Adrenal gland (tissue), 12 donors: ENCODE results near the gene SP7. TPM values are rescaled to one million over a fixed set of nuclear protein-coding genes. Genes with fewer than 3 reads are reported as not detected.

Source experiments
- DNase-seq, 7 donors: peaks; one replicate each; pipeline ENCODE4 v3.0.0-alpha.2; 2019 to 2020
- H3K27ac ChIP-seq, 5 donors: fragments of 200-600 bp; sonication (generic) in 4 of 5; 1 replicate in 3 of 5; 2 replicates in 2 of 5; pipeline versions ENCODE4 v1.5.1 to v1.8.0; 2016 to 2020; ENCODE audit warnings: mild to moderate bottlenecking in 1 of 5
- H3K27me3 ChIP-seq: fragments of 200-600 bp; 2 replicates; pipeline ENCODE4 v1.8.0; 2021
- H3K36me3 ChIP-seq, 2 donors: fragments of 200-600 bp; replicated peaks in 1 of 2; 1 replicate in 1 of 2; 2 replicates in 1 of 2; pipeline versions ENCODE4 v1.5.1 to v1.8.0; 2018 to 2022
- H3K4me1 ChIP-seq, 2 donors: fragments of 200-600 bp; replicated peaks in 1 of 2; 1 replicate in 1 of 2; 2 replicates in 1 of 2; pipeline versions ENCODE4 v1.5.1 to v1.8.0; 2018 to 2021
- H3K4me3 ChIP-seq, 4 donors: fragments of 200-600 bp; sonication (generic) in 3 of 4; one replicate each; pipeline ENCODE4 v1.5.1; 2016 to 2018
- H3K9me3 ChIP-seq, 3 donors: fragments of 200-600 bp; sonication (generic) in 1 of 3; replicated peaks in 1 of 3; 1 replicate in 2 of 3; 2 replicates in 1 of 3; pipeline versions ENCODE4 v1.5.1 to v1.8.0; 2016 to 2021
- POLR2A ChIP-seq, 2 donors: fragments of 450-650 bp; IDR thresholded peaks; one replicate each; pipeline ENCODE4 v1.6.1; 2017; ENCODE audit warnings: antibody characterized with exemption in 2 of 2, mild to moderate bottlenecking in 2 of 2, moderate library complexity in 1 of 2
- WGBS, 4 donors: extraction: QIAGEN DNeasy Blood & Tissue Kit in 2 of 4; methylation state at CpG; one replicate each; pipeline versions ENCODE4 v1.1.5 to v1.1.7; 2013 to 2017; 5-methylcytosine and 5-hydroxymethylcytosine counted together
- intact Hi-C, 2 donors: fragments of 100-400 bp; cut with DNase I; formaldehyde crosslinking; loops; one replicate each; pipeline versions ENCODE4 v1.14.1 to v1.15.0; 2022 to 2023
- polyA plus RNA-seq, 3 donors: library from polyadenylated mRNA; stranded (reverse); fragments of 200-250 nt in 2 of 3; fragments of 350-450 nt in 1 of 3; fragmentation: Illumina TruSeq in 1 of 3; extraction: RNeasy Lipid Tissue Mini Kit (QIAGEN cat#74804) in 1 of 3; gene quantifications; one replicate each; pipeline ENCODE4 v1.2.3, GENCODE V29; 2013 to 2014
- total RNA-seq, 9 donors: library from RNA; depleted of rRNA in 4 of 9; stranded (reverse); fragments of >200 nt in 4 of 9; fragments of 120-200 nt in 1 of 9; fragmentation: NEBNext Ultra II Directional in 1 of 9; extraction: Animal tissue kit (Norgen Biotek cat#: 25700) in 1 of 9; gene quantifications; one replicate each; pipeline versions ENCODE4 v1.1.0 to v1.2.4, GENCODE V29; 2013 to 2023
- TF ChIP-seq, protein P1 (sequence below), 6 experiments: fragments of 450-650 bp in 4 of 6; fragments of 200-600 bp in 2 of 6; sonication (generic) in 1 of 6; IDR thresholded peaks; 1 replicate in 5 of 6; 2 replicates in 1 of 6; pipeline versions ENCODE4 v1.5.1 to v1.8.0; 2016 to 2021; ENCODE audit warnings: antibody characterized with exemption in 6 of 6, mild to moderate bottlenecking in 2 of 6, moderate library complexity in 1 of 6
- donor health status: healthy with polysubstance abuse.
- donor health status: Bipolar disorder and iron deficiency.
- donor health status: DM: yes; HTN: yes; CAD: no.
- donor health status: DM: no; HTN: no; CAD: no.
- donor health status: DM: no; HTN: no; CAD: no.
- donor health status: DM: yes; HTN: yes; CAD: no.

The SP7 gene
- total and polyA plus RNA-seq, 12 donors: 0.03 TPM; not detected in 11

DNA sequence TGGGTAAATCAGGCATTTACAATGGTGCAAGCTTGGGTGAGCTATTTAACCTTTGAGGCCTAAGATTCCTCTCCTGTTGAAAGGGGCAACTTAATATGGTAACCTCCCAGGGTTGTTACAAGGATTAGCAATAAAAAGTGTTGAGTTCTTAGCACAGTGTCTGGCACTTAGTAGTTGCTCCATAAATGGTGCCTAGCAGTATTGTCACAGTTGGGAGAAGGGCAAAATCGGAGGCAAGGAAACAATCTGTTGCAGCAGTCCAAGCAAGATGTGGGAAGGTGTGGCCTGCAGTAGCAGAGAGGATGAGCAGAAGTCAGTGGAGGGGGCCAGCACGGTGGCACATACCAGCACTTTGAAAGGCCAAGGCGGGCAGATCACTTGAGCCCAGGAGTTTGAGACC, 7.3 kb upstream of the SP7 start:
- TF ChIP-seq, protein P1, sequence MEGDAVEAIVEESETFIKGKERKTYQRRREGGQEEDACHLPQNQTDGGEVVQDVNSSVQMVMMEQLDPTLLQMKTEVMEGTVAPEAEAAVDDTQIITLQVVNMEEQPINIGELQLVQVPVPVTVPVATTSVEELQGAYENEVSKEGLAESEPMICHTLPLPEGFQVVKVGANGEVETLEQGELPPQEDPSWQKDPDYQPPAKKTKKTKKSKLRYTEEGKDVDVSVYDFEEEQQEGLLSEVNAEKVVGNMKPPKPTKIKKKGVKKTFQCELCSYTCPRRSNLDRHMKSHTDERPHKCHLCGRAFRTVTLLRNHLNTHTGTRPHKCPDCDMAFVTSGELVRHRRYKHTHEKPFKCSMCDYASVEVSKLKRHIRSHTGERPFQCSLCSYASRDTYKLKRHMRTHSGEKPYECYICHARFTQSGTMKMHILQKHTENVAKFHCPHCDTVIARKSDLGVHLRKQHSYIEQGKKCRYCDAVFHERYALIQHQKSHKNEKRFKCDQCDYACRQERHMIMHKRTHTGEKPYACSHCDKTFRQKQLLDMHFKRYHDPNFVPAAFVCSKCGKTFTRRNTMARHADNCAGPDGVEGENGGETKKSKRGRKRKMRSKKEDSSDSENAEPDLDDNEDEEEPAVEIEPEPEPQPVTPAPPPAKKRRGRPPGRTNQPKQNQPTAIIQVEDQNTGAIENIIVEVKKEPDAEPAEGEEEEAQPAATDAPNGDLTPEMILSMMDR (IDR thresholded peaks at IDR 0.05): no peak
- TF ChIP-seq POLR2A (IDR thresholded peaks at IDR 0.05): no peak
- WGBS, 4 donors: 62 to 65% (median 64%) methylated on average over 3 of the region's 3 CpGs
- H3K27ac ChIP-seq: no peak overlapping the region
- H3K36me3 ChIP-seq: no peaks in the 10 kb centered on the region
- H3K9me3 ChIP-seq: no peaks in the 10 kb centered on the region
- DNase-seq: no peak
- no peak overlapping the region for H3K4me3 ChIP-seq
- peaks cover 0 to 12% of the 10 kb centered on the region in 2 donors for H3K4me1 ChIP-seq
- H3K27me3 ChIP-seq: peaks cover 6% of the 10 kb centered on the region
- intact Hi-C loops: loop anchor here in 1 of 2 donors (10.0 kb wide), 1 partner anchor 171 kb away; no protein-coding TSS in a partner anchor

GRCh38 chr12:53340398-53340797, 4.2 kb upstream of the SP7 start:
- H3K4me3 ChIP-seq: no peak overlapping the region
- H3K9me3 ChIP-seq: no peaks in the 10 kb centered on the region
- H3K27ac ChIP-seq: no peak overlapping the region
- H3K4me1 ChIP-seq: peaks cover 0 to 5% of the 10 kb centered on the region in 2 donors
- no peak for DNase-seq
- intact Hi-C loops: loop anchor here in 1 of 2 donors (10.0 kb wide), 1 partner anchor 174 kb away; no protein-coding TSS in a partner anchor
- no peak for TF ChIP-seq POLR2A (IDR thresholded peaks at IDR 0.05)
- TF ChIP-seq, protein P1 (IDR thresholded peaks at IDR 0.05): no peak
- H3K27me3 ChIP-seq: peaks cover 10% of the 10 kb centered on the region
- WGBS, 4 donors: 74 to 87% (median 81%) methylated on average over 7 to 9 of the region's 9 CpGs
- H3K36me3 ChIP-seq: no peaks in the 10 kb centered on the region

GRCh38 chr12:53338916-53339315, 2.8 kb upstream of the SP7 start:
- no peaks in the 10 kb centered on the region for H3K36me3 ChIP-seq
- no peak overlapping the region for H3K4me3 ChIP-seq
- WGBS, 4 donors: 35 to 54% (median 46%) methylated on average over 2 to 6 of the region's 6 CpGs
- TF ChIP-seq, protein P1 (IDR thresholded peaks at IDR 0.05): no peak
- TF ChIP-seq POLR2A (IDR thresholded peaks at IDR 0.05): no peak
- DNase-seq: no peak
- peaks cover 10% of the 10 kb centered on the region for H3K27me3 ChIP-seq
- intact Hi-C loops: loop anchor here in 1 of 2 donors (5.0 kb wide), 1 partner anchor 83 kb away; the partner anchor contains the start of gene AMHR2
- no peaks in the 10 kb centered on the region for H3K9me3 ChIP-seq
- no peak overlapping the region for H3K27ac ChIP-seq
- H3K4me1 ChIP-seq: no peaks in the 10 kb centered on the region

DNA sequence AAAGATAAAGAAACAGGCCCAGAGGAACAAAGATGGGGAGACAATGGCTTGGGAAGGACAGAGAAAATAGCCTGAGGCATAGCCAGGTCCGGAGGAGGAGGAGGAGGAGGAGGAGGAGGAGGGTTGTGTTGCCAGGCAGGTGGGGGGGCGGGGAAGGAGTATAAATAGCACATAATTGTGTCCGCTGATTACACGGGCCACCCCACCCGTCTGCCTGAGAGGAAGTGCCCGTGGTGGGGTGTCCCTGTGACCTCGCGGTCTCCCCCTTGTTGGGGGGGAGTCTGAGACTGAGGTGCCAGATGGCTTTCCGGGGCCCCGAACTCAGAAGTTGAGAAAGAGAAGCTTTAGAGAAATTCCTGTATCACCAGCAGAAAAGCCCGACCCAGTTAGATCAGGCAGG, 1.9 kb upstream of the SP7 start:
- no peak for DNase-seq
- Histone ChIP-seq H3K4me3 (no peak overlapping the region), H3K4me1 (no peaks in the 10 kb centered on the region), H3K27ac (no peak overlapping the region), H3K27me3 (peaks cover 10% of the 10 kb centered on the region), H3K36me3 (no peaks in the 10 kb centered on the region), H3K9me3 (no peaks in the 10 kb centered on the region)
- intact Hi-C loops: loop anchor here in 1 of 2 donors (5.0 kb wide), 1 partner anchor 84 kb away; the partner anchor contains the start of gene AMHR2
- TF ChIP-seq, protein P1 (IDR thresholded peaks at IDR 0.05): no peak
- TF ChIP-seq POLR2A (IDR thresholded peaks at IDR 0.05): no peak
- WGBS, 4 donors: 26 to 39% (median 32%) methylated on average over 11 of the region's 11 CpGs
